H1 (cell line): ENCODE measurements around the gene LDHB. TPM values are rescaled to one million over a fixed set of nuclear protein-coding genes. Genes with fewer than 3 reads are reported as not detected.

Source experiments
- CTCF ChIA-PET: fragments of 300-600 bp; sonication (Branson Sonifier 250); formaldehyde crosslinking; loops from one replicate; lab custom pipeline; 2021; ENCODE audit not compliant: partially characterized antibody; lab: Charles Lee
- POLR2A ChIA-PET: fragments of 300-600 bp; sonication (Branson Sonifier 250); formaldehyde crosslinking; loops from one replicate; lab custom pipeline; 2021; ENCODE audit warnings: inconsistent platforms; ENCODE audit not compliant: partially characterized antibody; lab: Charles Lee
- DNase-seq, 2 experiments: peaks; one replicate each; pipeline versions ENCODE4 v3.0.0 to v3.0.0-alpha.2; 2010 to 2022; ENCODE audit warnings: low spot score in 2 of 2, low read depth in 1 of 2, mixed read lengths in 1 of 2
- FAIRE-seq: peaks from 2 replicates; lab custom pipeline; 2011; peaks lifted over from hg19 to GRCh38; lab: Jason Lieb, UNC
- H2AFZ ChIP-seq: 2 replicates; pipeline ENCODE4 v1.8.1; 2012; ENCODE audit warnings: low read length, inconsistent platforms
- H2AK5ac ChIP-seq: 2 replicates; pipeline ENCODE4 v1.6.1; 2013; ENCODE audit warnings: low read depth, low read length
- H2BK120ac ChIP-seq: replicated peaks from 2 replicates; pipeline ENCODE3; 2013; ENCODE audit warnings: low read depth, low read length, inconsistent platforms
- H2BK12ac ChIP-seq: 2 replicates; pipeline ENCODE4 v1.6.1; 2013; ENCODE audit warnings: low read depth, low read length
- H2BK15ac ChIP-seq: 2 replicates; pipeline ENCODE4 v1.6.1; 2013; ENCODE audit warnings: low read length
- H2BK20ac ChIP-seq: 2 replicates; pipeline ENCODE4 v1.6.1; 2013; ENCODE audit warnings: low read length
- H2BK5ac ChIP-seq: 2 replicates; pipeline ENCODE4 v1.6.1; 2013; ENCODE audit warnings: low read depth, low read length
- H3K14ac ChIP-seq: 2 replicates; pipeline ENCODE4 v1.6.1; 2013; ENCODE audit warnings: inconsistent platforms; ENCODE audit not compliant: insufficient read length
- H3K18ac ChIP-seq: 2 replicates; pipeline ENCODE4 v1.6.1; 2013; ENCODE audit warnings: low read length; ENCODE audit errors: extremely low read depth
- H3K23ac ChIP-seq: 2 replicates; pipeline ENCODE4 v1.6.1; 2013; ENCODE audit warnings: inconsistent platforms; ENCODE audit not compliant: insufficient read length
- H3K23me2 ChIP-seq: 2 replicates; pipeline ENCODE4 v1.6.1; 2013; ENCODE audit warnings: low read depth, low read length
- H3K27ac ChIP-seq: 2 replicates; pipeline ENCODE4 v1.6.1; 2011; ENCODE audit warnings: low read depth, low read length, inconsistent platforms
- H3K27me3 ChIP-seq, 4 experiments: replicated peaks in 1 of 4; 1 replicate in 1 of 4; 2 replicates in 3 of 4; pipeline versions ENCODE4 v1.6.1 to v1.8.1; 2011 to 2013; ENCODE audit warnings: low read length in 3 of 4, mild to moderate bottlenecking in 3 of 4, inconsistent platforms in 2 of 4, mixed read lengths in 2 of 4, moderate library complexity in 1 of 4; ENCODE audit not compliant: control insufficient read depth in 3 of 4, insufficient read depth in 3 of 4; ENCODE audit errors: extremely low read depth in 1 of 4
- H3K36me3 ChIP-seq, 4 experiments: 2 replicates each; pipeline versions ENCODE4 v1.6.1 to v1.8.1; 2011 to 2013; ENCODE audit warnings: mild to moderate bottlenecking in 4 of 4, low read length in 3 of 4, moderate library complexity in 2 of 4, control low read depth in 1 of 4, inconsistent platforms in 1 of 4; ENCODE audit not compliant: insufficient read depth in 4 of 4, control insufficient read depth in 2 of 4
- H3K4ac ChIP-seq: replicated peaks from 2 replicates; pipeline ENCODE3; 2013; ENCODE audit warnings: low read length, low read depth, mixed read lengths, inconsistent platforms; ENCODE audit not compliant: insufficient read length
- H3K4me1 ChIP-seq, 4 experiments: replicated peaks in 1 of 4; 1 replicate in 1 of 4; 2 replicates in 3 of 4; pipeline versions ENCODE4 v1.6.1 to v1.8.1; 2011 to 2013; ENCODE audit warnings: low read length in 3 of 4, inconsistent platforms in 2 of 4, mixed read lengths in 1 of 4; ENCODE audit not compliant: insufficient read depth in 4 of 4, control insufficient read depth in 3 of 4
- H3K4me2 ChIP-seq, 2 experiments: 2 replicates each; pipeline versions ENCODE4 v1.6.1 to v1.8.1; 2011 to 2013; ENCODE audit warnings: low read depth in 2 of 2, low read length in 2 of 2, control low read depth in 1 of 2, inconsistent platforms in 1 of 2, mild to moderate bottlenecking in 1 of 2; ENCODE audit not compliant: insufficient read depth in 1 of 2
- H3K4me3 ChIP-seq, 4 experiments: fragments of 200-600, 300-600 bp in 1 of 4; sonication (generic), shearing (Covaris generic), sonication (Bioruptor Twin) in 1 of 4; 2 replicates each; pipeline versions ENCODE4 v1.5.1 to v1.8.1; 2011 to 2016; ENCODE audit warnings: low read length in 4 of 4, low read depth in 3 of 4, control low read depth in 2 of 4, inconsistent platforms in 2 of 4, mild to moderate bottlenecking in 2 of 4, mixed read lengths in 1 of 4, moderate library complexity in 1 of 4; ENCODE audit not compliant: insufficient read depth in 2 of 4; ENCODE audit errors: extremely low read depth in 1 of 4
- H3K56ac ChIP-seq: replicated peaks from 2 replicates; pipeline ENCODE3; 2013; ENCODE audit warnings: low read depth, mild to moderate bottlenecking, mixed read lengths, low read length, inconsistent platforms; ENCODE audit not compliant: insufficient read length
- H3K79me1 ChIP-seq: 2 replicates; pipeline ENCODE4 v1.6.1; 2013; ENCODE audit warnings: low read depth, low read length, control low read depth
- H3K79me2 ChIP-seq, 2 experiments: 2 replicates each; pipeline versions ENCODE4 v1.6.1 to v1.8.1; 2012 to 2013; ENCODE audit warnings: low read length in 2 of 2, mild to moderate bottlenecking in 2 of 2, inconsistent platforms in 1 of 2; ENCODE audit not compliant: insufficient read depth in 2 of 2, control insufficient read depth in 1 of 2
- H3K9ac ChIP-seq, 4 experiments: replicated peaks in 1 of 4; 1 replicate in 1 of 4; 2 replicates in 3 of 4; pipeline versions ENCODE4 v1.6.1 to v1.8.1; 2011 to 2013; ENCODE audit warnings: low read depth in 3 of 4, low read length in 3 of 4, control low read depth in 2 of 4, mild to moderate bottlenecking in 2 of 4, moderate library complexity in 2 of 4, inconsistent platforms in 1 of 4; ENCODE audit errors: extremely low read depth in 1 of 4
- H3K9me3 ChIP-seq, 2 experiments: 2 replicates each; pipeline versions ENCODE4 v1.6.1 to v1.8.1; 2012 to 2013; ENCODE audit warnings: mild to moderate bottlenecking in 2 of 2, moderate library complexity in 2 of 2, control low read depth in 1 of 2, inconsistent platforms in 1 of 2, low read depth in 1 of 2, low read length in 1 of 2, mixed read lengths in 1 of 2; ENCODE audit not compliant: insufficient read depth in 2 of 2
- H4K20me1 ChIP-seq, 2 experiments: replicated peaks in 1 of 2; 2 replicates each; pipeline versions ENCODE3 to v1.8.1; 2011 to 2013; ENCODE audit warnings: inconsistent platforms in 2 of 2, low read length in 2 of 2, mild to moderate bottlenecking in 1 of 2; ENCODE audit not compliant: insufficient read depth in 2 of 2, control insufficient read depth in 1 of 2
- H4K5ac ChIP-seq: 2 replicates; pipeline ENCODE4 v1.6.1; 2013; ENCODE audit warnings: low read length, low read depth, mixed read lengths, inconsistent platforms; ENCODE audit not compliant: insufficient read length
- H4K8ac ChIP-seq: 2 replicates; pipeline ENCODE4 v1.8.0; 2013; ENCODE audit warnings: mild to moderate bottlenecking, moderate library complexity, low read length, inconsistent platforms; ENCODE audit not compliant: insufficient read depth; ENCODE audit errors: extremely low read depth
- H4K91ac ChIP-seq: replicated peaks from 2 replicates; pipeline ENCODE3; 2013; ENCODE audit warnings: low read length, mixed read lengths, inconsistent platforms; ENCODE audit not compliant: insufficient read length
- ZNF274 ChIP-seq: IDR thresholded peaks from 2 replicates; pipeline ENCODE4 v1.7.0; 2012; ENCODE audit warnings: low read length, borderline replicate concordance; ENCODE audit errors: extremely low read depth
- WGBS, 2 experiments: shearing (Covaris generic) in 1 of 2; methylation state at CpG; one replicate each; pipeline versions ENCODE4 v1.1.6 to v1.1.7; 2013 to 2015; ENCODE audit warnings: low lambda C conversion rate in 2 of 2, mixed read lengths in 2 of 2, inconsistent platforms in 1 of 2, low coverage in 1 of 2, missing lambda C conversion rate in 1 of 2; ENCODE audit not compliant: insufficient replicate concordance in 2 of 2, insufficient coverage in 1 of 2, insufficient read length in 1 of 2; ENCODE audit errors: extremely low coverage in 1 of 2, missing lambda C conversion rate in 1 of 2; 5-methylcytosine and 5-hydroxymethylcytosine counted together
- long read RNA-seq, 2 experiments: library from RNA in 1 of 2; library from capped mRNA in 1 of 2; stranded (forward); transcript quantifications; one replicate each; pipeline ENCODE4 v2.0.0, GENCODE V29; 2021; ENCODE audit warnings: inconsistent platforms in 1 of 2
- polyA minus RNA-seq, 3 experiments: library from RNA; depleted of rRNA, polyadenylated mRNA; stranded (reverse); fragments of >200 nt; gene quantifications; 1 replicate in 2 of 3; 2 replicates in 1 of 3; pipeline ENCODE4 v1.2.3, GENCODE V29; 2011
- polyA plus RNA-seq, 7 experiments: library from polyadenylated mRNA; depleted of rRNA in 3 of 7; stranded (reverse) in 5 of 7; unstranded in 2 of 7; fragments of >200 nt in 5 of 7; fragments of 200-250 nt in 2 of 7; gene quantifications; 1 replicate in 5 of 7; 2 replicates in 1 of 7; 4 replicates in 1 of 7; pipeline versions ENCODE4 v1.2.1 to v1.2.3, GENCODE V29; 2011 to 2013; ENCODE audit warnings: missing spikeins in 2 of 7, mixed read lengths in 2 of 7
- total RNA-seq: library from RNA; stranded (reverse); fragmentation: NEBNext Ultra II Directional; extraction: Animal tissue kit (Norgen Biotek cat#: 25700); gene quantifications from 2 replicates; pipeline ENCODE4 v1.2.1, GENCODE V29; 2021

The LDHB gene
- total RNA-seq: 1,716 and 1,781 TPM in 2 replicates
- polyA plus RNA-seq (2011; rRNA removed): 616 and 1,177 TPM in 2 replicates
- 1,593 TPM for polyA plus RNA-seq (2011; cell fraction: cytosol; rRNA removed)
- polyA plus RNA-seq (2011; cell fraction: nucleus; rRNA removed): 241 TPM
- polyA plus RNA-seq (2012, experiment 1 of 2): 1,610 to 2,553 TPM (median 1,765 TPM) in 4 replicates
- polyA plus RNA-seq (2012, experiment 2 of 2): 308 TPM
- polyA plus RNA-seq (2013, experiment 1 of 2): 694 TPM
- 730 TPM for polyA plus RNA-seq (2013, experiment 2 of 2)
- 935 and 1,173 TPM in 2 replicates for polyA minus RNA-seq (2011; rRNA and poly(A)+ RNA removed)
- polyA minus RNA-seq (2011; cell fraction: cytosol; rRNA and poly(A)+ RNA removed): 453 TPM
- 323 TPM for polyA minus RNA-seq (2011; cell fraction: nucleus; rRNA and poly(A)+ RNA removed)
- long read RNA-seq, experiment 1, transcript LDHB-206 (3 exons, 678 nt): minor isoform, 74 of 1,793 reads
- long read RNA-seq, experiment 1, transcript LDHB-209 (2 exons, 672 nt): minor isoform, 74 of 1,793 reads
- long read RNA-seq, experiment 1, transcript LDHB-201 (8 exons, 1,303 nt): major isoform, 845 of 1,793 reads
- long read RNA-seq, experiment 1, partial matches to known transcripts: 648 of 1,793 reads
- long read RNA-seq, experiment 1, other reads (novel, unspliced or antisense): 146 of 1,793 reads
- long read RNA-seq, experiment 2, transcript LDHB-206 (3 exons, 678 nt): minor isoform, 120 of 4,187 reads
- long read RNA-seq, experiment 2, transcript LDHB-203 (8 exons, 1,538 nt): minor isoform, 14 of 4,187 reads
- long read RNA-seq, experiment 2, transcript LDHB-201 (8 exons, 1,303 nt): major isoform, 3,183 of 4,187 reads
- long read RNA-seq, experiment 2, partial matches to known transcripts: 846 of 4,187 reads
- long read RNA-seq, experiment 2, other reads (novel, unspliced or antisense): 24 of 4,187 reads

DNA sequence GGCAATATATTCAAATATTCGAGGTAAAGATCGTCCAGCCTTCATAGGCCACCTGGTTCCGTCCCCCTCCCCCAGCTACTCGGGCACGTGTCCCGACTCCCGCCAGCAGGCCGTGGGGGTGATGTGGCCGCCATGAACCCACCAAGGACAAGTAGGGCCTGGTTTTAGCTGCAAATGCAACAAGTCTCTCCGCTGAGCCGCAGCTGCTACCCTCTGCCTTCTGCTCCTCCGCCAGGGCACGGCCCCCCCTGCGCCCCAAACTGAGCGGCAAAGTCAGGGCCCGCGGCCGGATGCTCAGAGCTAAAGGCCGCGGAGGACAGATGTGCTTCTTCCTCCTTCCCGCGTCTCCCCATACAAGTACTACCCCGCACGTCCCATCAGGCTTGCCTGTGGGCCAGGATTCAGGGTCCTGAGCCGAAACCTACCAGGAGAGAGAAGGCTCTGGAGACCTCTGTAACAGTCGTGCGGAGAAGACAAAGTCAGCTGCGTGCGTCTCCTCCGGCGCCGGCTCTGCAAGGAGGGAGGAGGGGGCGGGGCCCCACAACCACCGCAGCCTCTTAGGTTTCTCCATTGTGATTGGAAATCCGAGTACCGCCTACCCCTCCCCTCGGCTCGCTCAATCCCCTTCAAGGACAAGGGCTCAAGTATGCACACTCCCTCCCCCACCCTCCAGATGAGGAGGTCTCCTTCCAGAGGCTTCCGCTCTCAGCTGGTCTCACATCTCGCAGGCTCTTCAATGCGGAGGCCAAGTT lies at the start of gene LDHB:
Gene LDHB (minus strand): TSS at position 517 of the 752 bp plus-strand sequence. CDS start 3,171 bp downstream, outside the sequence.
- peak within 1 kb of the TSS; percentile 99 for H4K5ac ChIP-seq
- H2BK5ac ChIP-seq: peak within 1 kb of the TSS; percentile 97
- no peak within 1 kb of the TSS for H2AFZ ChIP-seq
- peak within 1 kb of the TSS; percentile 100 for H3K4ac ChIP-seq
- peak within 1 kb of the TSS; percentile 16 for H2AK5ac ChIP-seq
- no peak within 1 kb of the TSS for H3K14ac ChIP-seq
- H2BK120ac ChIP-seq: peak within 1 kb of the TSS; percentile 91
- 0 out of 2 replicates have a peak within 1 kb of the TSS, but pooled peaks have one; percentile 65 for H2BK15ac ChIP-seq
- POLR2A ChIA-PET: interaction anchor here (0.6 to 3.3 kb wide), 35 partner anchors 9 to 887 kb away, joined by 3 to 82 read pairs (median 4); partner anchors contain the start of genes C2CD5, CMAS, GOLT1B and PYROXD1
- H4K20me1 ChIP-seq: peaks cover 11 to 29% of the 10 kb centered on the region in 2 experiments
- peak within 1 kb of the TSS; percentile 99 for H3K18ac ChIP-seq
- peak within 1 kb of the TSS; percentile 99 for H3K27ac ChIP-seq
- CTCF ChIA-PET: interaction anchor here (0.8 to 1.4 kb wide), 5 partner anchors 9 to 332 kb away, joined by 3 to 4 read pairs (median 4); no protein-coding TSS in a partner anchor
- peaks cover 2% of the 10 kb centered on the region for H3K23me2 ChIP-seq
- peaks cover 11 to 31% (median 21%) of the 10 kb centered on the region in 4 experiments for H3K36me3 ChIP-seq
- H3K79me2 ChIP-seq: peaks cover 23 to 51% of the 10 kb centered on the region in 2 experiments
- peaks cover 0 to 7% of the 10 kb centered on the region in 2 experiments; a peak in 1 of 4 replicates for H3K9me3 ChIP-seq
- peak within 1 kb of the TSS; percentile 99 for H4K91ac ChIP-seq
- no peak within 1 kb of the TSS for H2BK20ac ChIP-seq
- peak within 1 kb of the TSS; percentile 97 to 99 (median 98) for H3K9ac ChIP-seq
- peaks cover 3% of the 10 kb centered on the region; the same call in 1 of the 2 replicates for H3K79me1 ChIP-seq
- H3K23ac ChIP-seq: peak within 1 kb of the TSS; percentile 18
- H4K8ac ChIP-seq: peak within 1 kb of the TSS; percentile 98
- peak within 1 kb of the TSS; percentile 95 for H3K56ac ChIP-seq
- peak within 1 kb of the TSS; percentile 95 to 99 (median 96) for H3K4me3 ChIP-seq
- FAIRE-seq (peak; percentile 84), DNase-seq (peak; percentile 89 to 94)
- peaks cover 0 to 10% (median 3%) of the 10 kb centered on the region in 4 experiments; a peak in 4 of 7 replicates for H3K4me1 ChIP-seq
- peak within 1 kb of the TSS; percentile 58 to 74 for H3K4me2 ChIP-seq
- peak within 1 kb of the TSS; percentile 93 for H2BK12ac ChIP-seq
- WGBS, 2 experiments: 2% methylated on average over 32 of the region's 41 CpGs; no CpG with 5 or more reads in 1 of the 2 experiments
- H3K27me3 ChIP-seq: no peaks in the 10 kb centered on the region
- TF ChIP-seq ZNF274: no peak
